Coronary artery (tissue), 2 donors: ENCODE measurements around the gene GPR4.

Source experiments
- DNase-seq: peaks from one replicate; pipeline ENCODE4 v3.0.0-alpha.2; 2017; ENCODE audit warnings: low spot score
- H3K27ac ChIP-seq, 2 donors: fragments of 200-600 bp; sonication (generic); one replicate each; pipeline ENCODE4 v1.5.1; 2016 to 2019
- H3K4me3 ChIP-seq: fragments of 200-600 bp; sonication (generic); 2 replicates; pipeline ENCODE4 v1.5.1; 2016; ENCODE audit warnings: mild to moderate bottlenecking, moderate library complexity
- TF ChIP-seq, protein P1 (sequence below): fragments of 200-600 bp; sonication (generic); IDR thresholded peaks from one replicate; pipeline ENCODE4 v1.5.1; 2019; ENCODE audit warnings: antibody characterized with exemption

Gene GPR4

DNA sequence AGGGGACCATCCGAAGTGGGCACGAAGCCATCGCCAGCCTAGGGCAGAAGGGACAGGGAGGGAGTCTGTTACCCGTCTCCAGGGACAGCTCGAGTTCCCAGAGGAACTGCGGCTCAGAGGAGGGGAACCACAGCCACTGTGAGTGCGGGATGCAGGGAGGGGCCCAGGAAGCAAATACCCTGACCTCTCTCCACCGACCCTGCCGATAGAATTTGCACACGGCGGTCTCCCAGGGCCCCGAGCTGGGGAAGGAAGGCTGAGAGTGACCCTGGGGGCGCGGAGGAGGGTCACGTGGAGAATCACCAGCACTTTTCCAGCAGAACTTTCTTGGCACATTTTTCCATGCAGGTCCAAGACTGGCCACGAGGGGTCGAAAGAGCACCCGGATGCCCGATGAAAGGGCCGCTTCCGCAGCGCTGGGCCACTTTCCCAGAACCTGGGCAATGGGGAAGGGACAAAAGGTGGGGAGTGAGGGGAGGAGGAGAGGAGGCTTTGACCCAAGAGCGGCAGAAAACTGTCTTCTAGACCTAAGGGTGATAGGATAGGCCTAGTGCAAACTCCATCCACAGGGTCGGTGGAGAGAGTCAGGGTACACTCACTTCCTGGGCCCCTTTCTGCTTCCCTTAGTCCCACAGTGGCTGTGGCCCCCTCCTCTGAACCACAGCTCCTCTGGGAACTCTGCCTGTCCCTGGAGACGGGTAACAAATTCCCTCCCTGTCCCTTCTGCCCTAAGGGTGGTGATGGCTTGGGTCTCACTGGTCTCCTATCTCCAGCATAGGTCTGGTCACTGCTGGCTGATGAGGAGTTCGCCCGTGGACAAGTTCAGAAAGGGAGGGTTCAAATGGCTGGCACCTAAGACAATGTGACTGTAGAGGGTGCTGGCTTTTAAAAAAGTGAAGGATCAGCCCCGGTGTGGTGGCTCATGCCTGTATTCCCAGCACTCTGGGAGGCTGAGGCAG is 5.3 kb upstream of the GPR4 start:
- Histone ChIP-seq H3K4me3 (peak overlapping the region; percentile 68), H3K27ac (peak overlapping the region in 1 of 2 donors; percentile 35)
- peak; percentile 81 for DNase-seq
- TF ChIP-seq, protein P1, sequence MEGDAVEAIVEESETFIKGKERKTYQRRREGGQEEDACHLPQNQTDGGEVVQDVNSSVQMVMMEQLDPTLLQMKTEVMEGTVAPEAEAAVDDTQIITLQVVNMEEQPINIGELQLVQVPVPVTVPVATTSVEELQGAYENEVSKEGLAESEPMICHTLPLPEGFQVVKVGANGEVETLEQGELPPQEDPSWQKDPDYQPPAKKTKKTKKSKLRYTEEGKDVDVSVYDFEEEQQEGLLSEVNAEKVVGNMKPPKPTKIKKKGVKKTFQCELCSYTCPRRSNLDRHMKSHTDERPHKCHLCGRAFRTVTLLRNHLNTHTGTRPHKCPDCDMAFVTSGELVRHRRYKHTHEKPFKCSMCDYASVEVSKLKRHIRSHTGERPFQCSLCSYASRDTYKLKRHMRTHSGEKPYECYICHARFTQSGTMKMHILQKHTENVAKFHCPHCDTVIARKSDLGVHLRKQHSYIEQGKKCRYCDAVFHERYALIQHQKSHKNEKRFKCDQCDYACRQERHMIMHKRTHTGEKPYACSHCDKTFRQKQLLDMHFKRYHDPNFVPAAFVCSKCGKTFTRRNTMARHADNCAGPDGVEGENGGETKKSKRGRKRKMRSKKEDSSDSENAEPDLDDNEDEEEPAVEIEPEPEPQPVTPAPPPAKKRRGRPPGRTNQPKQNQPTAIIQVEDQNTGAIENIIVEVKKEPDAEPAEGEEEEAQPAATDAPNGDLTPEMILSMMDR: peak; percentile 92

DNA sequence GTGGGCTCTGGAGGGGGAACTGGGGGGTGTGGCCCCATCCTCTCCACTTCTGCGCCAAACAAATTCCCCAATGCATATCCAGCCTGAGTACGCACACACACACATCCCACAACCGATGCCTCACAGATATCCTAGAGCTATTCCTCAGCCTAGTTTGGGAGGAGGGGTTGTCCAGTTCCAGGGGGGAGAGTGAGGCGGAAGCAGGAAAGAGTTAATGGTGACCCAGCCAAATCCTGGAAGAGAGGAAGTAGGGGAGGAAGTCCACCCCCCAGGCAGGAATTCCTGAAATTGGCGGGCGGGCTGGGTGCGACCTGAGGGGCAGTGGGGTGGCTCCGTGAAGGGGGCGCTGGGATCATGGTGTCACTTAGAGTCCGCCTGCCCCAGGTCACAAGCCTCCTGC is 897 bp downstream of the GPR4 start:
- Histone ChIP-seq H3K4me3 (peak overlapping the region; percentile 58), H3K27ac (peak overlapping the region in 1 of 2 donors; percentile 58)
- TF ChIP-seq, protein P1: no peak
- no peak for DNase-seq

DNA sequence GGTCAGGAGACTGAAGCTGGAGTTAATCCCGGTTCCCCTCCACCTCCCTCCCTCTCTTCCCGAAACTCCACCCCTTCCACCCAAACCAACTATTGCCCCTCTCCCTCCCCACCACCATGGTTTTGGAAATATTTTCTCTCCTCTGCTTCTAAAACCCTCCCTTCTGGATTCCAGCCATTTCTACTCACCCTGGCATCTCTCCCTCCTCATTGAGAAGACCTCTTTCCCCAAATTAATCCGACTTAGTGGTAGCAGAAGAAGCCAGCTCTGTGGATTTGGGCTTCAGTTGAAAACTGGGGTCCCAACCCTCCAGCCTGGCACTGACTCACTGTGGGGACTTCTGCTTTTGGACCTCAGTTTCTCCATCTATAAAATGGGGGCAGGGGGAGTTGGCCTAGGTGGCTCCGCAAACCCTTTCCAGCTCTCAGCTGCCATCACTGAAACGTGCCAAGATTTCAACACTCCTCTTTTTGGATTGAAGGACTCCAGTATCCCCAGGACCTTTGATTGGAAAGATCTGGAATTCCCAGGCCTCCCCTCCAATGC is 1.6 kb downstream of the GPR4 start:
- DNase-seq: no peak
- peak overlapping the region in 1 of 2 donors; percentile 58 for H3K27ac ChIP-seq
- TF ChIP-seq, protein P1: no peak
- H3K4me3 ChIP-seq: peak overlapping the region; percentile 58

DNA sequence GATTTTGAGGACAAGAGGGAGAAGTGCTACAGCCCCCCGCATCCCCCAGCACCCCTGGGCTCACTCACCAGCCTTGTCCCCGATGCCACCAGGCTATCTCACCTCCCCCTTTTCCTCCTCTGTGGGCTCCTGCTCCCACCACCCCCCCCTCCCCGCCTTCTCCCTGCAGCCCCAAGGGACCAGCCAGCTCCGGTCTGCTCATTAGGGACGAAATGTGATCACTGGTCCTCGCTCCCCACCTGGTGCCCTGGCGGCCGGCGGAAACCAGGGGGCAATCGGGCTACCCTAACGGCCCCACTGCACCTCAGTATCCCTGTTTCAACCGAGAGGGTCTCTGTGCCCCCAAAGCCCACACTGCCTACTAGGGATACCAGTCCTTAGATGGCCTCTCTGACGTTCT is 2.7 kb downstream of the GPR4 start:
- H3K27ac ChIP-seq: peak overlapping the region in 1 of 2 donors; percentile 38
- H3K4me3 ChIP-seq: peak overlapping the region; percentile 35
- TF ChIP-seq, protein P1: no peak
- no peak for DNase-seq

DNA sequence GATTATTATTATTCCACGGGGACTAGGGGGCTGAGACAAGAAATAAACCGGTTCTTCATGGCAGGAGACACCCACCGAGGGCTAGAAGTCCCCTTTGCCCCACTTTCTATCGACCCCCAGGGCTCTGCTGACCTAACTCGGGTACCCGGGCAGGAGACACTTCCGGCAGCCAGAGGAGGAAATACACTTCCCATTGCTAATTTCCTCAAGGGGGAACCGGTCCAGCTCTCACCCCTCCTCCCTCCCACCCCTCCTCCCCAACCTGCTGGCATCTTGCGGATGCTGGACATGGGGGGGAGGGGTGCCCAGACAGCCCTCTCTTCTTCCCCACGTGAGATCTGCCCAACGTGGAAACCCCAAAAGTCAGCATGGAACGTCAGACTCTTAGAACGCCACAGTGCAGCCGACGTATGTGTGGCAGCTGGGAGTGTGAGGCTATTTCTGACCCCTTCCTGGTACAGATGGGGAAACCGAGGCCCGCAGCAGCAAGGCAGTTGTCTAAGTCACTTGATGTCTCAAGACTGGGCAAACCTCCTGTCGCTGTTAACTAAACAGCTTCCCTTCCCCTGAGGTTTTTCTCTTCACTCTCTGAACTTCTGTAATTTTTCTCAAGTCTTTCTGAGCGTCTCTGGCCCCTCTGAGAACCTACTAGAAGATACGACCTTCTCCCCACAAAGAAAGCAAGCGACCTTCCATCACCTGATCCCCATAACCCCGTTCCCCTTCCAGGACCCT is 3.6 kb downstream of the GPR4 start:
- peak overlapping the region; percentile 61 for H3K4me3 ChIP-seq
- TF ChIP-seq, protein P1: no peak
- no peak for DNase-seq
- H3K27ac ChIP-seq: peak overlapping the region in 1 of 2 donors; percentile 63

DNA sequence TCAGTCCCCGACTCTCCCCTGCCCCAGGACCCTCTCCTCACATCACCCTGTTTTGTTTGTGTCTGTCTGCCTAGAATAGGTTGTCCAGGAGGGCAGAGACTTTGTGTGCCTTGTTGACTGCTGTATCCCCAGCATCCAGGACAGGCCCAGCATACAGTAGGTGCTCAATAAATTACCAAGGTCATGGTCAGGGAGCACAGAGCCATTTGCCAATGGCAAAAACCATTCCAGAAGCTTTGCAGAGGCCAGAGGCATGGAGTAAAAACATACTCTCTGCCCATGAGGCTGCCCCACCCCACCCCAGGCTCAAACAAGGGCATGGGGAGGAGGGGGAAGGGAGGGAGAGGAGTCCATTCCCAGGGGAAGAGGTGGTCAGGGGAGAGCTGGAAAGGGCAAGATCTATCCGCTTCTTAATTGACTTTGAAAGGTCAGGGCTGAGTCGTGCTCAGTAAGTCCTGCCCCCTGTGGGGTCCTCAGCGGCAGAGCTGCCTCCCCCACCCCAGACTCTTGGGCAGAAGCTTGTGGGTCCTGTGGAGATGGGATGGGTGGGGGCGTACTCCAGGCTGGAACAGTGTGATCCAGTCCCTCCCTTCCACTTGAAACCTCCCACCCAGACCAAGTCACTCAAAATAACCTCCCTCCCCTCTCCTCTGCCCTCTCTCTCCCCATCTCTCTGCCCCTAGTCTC is 4.4 kb downstream of the GPR4 start:
- TF ChIP-seq, protein P1: no peak
- peak overlapping the region; percentile 61 for H3K4me3 ChIP-seq
- peak overlapping the region in 1 of 2 donors; percentile 63 for H3K27ac ChIP-seq
- DNase-seq: no peak
